K562 (cell line): ENCODE results near the gene PCED1B. TPM values are rescaled to one million over a fixed set of nuclear protein-coding genes. Genes with fewer than 3 reads are reported as not detected.
A peak's percentile ranks its signal among the peaks of the same experiment; 100 is the strongest.

Experiments
- ATAC-seq: fragments of 200-7000 bp; cut with Tn5 transposase; 3 replicates; pipeline ENCODE4 v1.9.1; 2020; ENCODE audit warnings: moderate library complexity
- BruUV-seq: library from RNA; stranded (reverse); fragments of 400-500 nt; replicated peaks from 2 replicates; lab custom pipeline; 2021; lab: Mats Ljungman, UMichigan
- CTCF ChIA-PET: fragments of 300-600 bp; formaldehyde crosslinking; extraction: SDS; loops from one replicate; lab custom pipeline; 2021; ENCODE audit warnings: low intra/inter-chr PET ratio; lab: Yijun Ruan, JAX
- POLR2A ChIA-PET: fragments of 300-600, 350-650 bp; sonication (Branson Sonifier 250); formaldehyde crosslinking; extraction: SDS; loops from one replicate; lab custom pipeline; 2021; ENCODE audit warnings: antibody characterized with exemption, inconsistent platforms; lab: Yijun Ruan, JAX
- DNase-seq, 4 experiments: peaks; one replicate each; pipeline versions ENCODE4 v3.0.0 to v3.0.0-alpha.2; 2011 to 2018; ENCODE audit warnings: low spot score in 3 of 4, mixed read lengths in 3 of 4; ENCODE audit errors: extremely low read depth in 1 of 4
- FAIRE-seq: peaks from 2 replicates; lab custom pipeline; 2011; peaks lifted over from hg19 to GRCh38; lab: Jason Lieb, UNC
- H2AFZ ChIP-seq: 2 replicates; pipeline ENCODE4 v1.6.0; 2011; ENCODE audit warnings: low read depth, low read length, control low read depth, inconsistent platforms
- H3K27ac ChIP-seq: fragments of 200-600 bp; 3 replicates; pipeline ENCODE4 v1.8.0; 2011; ENCODE audit warnings: low read depth, mild to moderate bottlenecking, control low read depth, inconsistent platforms, low read length, moderate library complexity, mixed read lengths; ENCODE audit errors: extremely low read depth
- H3K27me3 ChIP-seq, 2 experiments: fragments of 300-600 bp in 1 of 2; 2 replicates in 1 of 2; 3 replicates in 1 of 2; pipeline versions ENCODE4 v1.6.0 to v1.8.0; 2011; ENCODE audit warnings: inconsistent platforms in 2 of 2, low read length in 2 of 2, mild to moderate bottlenecking in 1 of 2, mixed read lengths in 1 of 2, moderate library complexity in 1 of 2; ENCODE audit not compliant: control insufficient read depth in 2 of 2, insufficient read depth in 2 of 2
- H3K36me3 ChIP-seq: fragments of 300-600 bp; 3 replicates; pipeline ENCODE4 v1.8.0; 2011; ENCODE audit warnings: mild to moderate bottlenecking, low read length, inconsistent platforms; ENCODE audit not compliant: control insufficient read depth, insufficient read depth
- H3K4me1 ChIP-seq, 2 experiments: fragments of 200-600 bp in 1 of 2; replicated peaks in 1 of 2; 2 replicates in 1 of 2; 3 replicates in 1 of 2; pipeline versions ENCODE4 v1.5.1 to v1.8.0; 2011; ENCODE audit warnings: inconsistent platforms in 2 of 2, low read length in 2 of 2, mild to moderate bottlenecking in 1 of 2, mixed read lengths in 1 of 2, moderate library complexity in 1 of 2; ENCODE audit not compliant: control insufficient read depth in 2 of 2, insufficient read depth in 2 of 2
- H3K4me2 ChIP-seq: 2 replicates; pipeline ENCODE4 v1.6.1; 2011; ENCODE audit warnings: low read length, control low read depth, inconsistent platforms, mixed read lengths; ENCODE audit not compliant: insufficient read depth
- H3K4me3 ChIP-seq: fragments of 200-600 bp; sonication (generic), shearing (Covaris generic); 2 replicates; pipeline ENCODE4 v1.5.1; 2016; ENCODE audit warnings: control low read depth, inconsistent platforms
- H3K79me2 ChIP-seq: fragments of 200-600 bp; 3 replicates; pipeline ENCODE4 v1.8.0; 2011; ENCODE audit warnings: low read length, inconsistent platforms; ENCODE audit not compliant: control insufficient read depth, insufficient read depth
- H3K9ac ChIP-seq, 2 experiments: 2 replicates each; pipeline versions ENCODE4 v1.6.0 to v1.6.1; 2011; ENCODE audit warnings: low read depth in 2 of 2, low read length in 2 of 2, control low read depth in 1 of 2, inconsistent platforms in 1 of 2, mild to moderate bottlenecking in 1 of 2, mixed read lengths in 1 of 2; ENCODE audit not compliant: insufficient read depth in 1 of 2
- H3K9me1 ChIP-seq: one replicate; pipeline ENCODE4 v1.6.0; 2011; ENCODE audit warnings: inconsistent platforms, mild to moderate bottlenecking, low read length, moderate library complexity; ENCODE audit not compliant: control insufficient read depth, insufficient read depth
- H3K9me3 ChIP-seq: replicated peaks from 2 replicates; pipeline ENCODE4 v1.5.1; 2011; ENCODE audit warnings: low read depth, low read length, inconsistent platforms; ENCODE audit not compliant: control insufficient read depth, insufficient read depth
- H4K20me1 ChIP-seq: replicated peaks from 2 replicates; pipeline ENCODE4 v1.6.1; 2011; ENCODE audit warnings: low read length, inconsistent platforms, mixed read lengths; ENCODE audit not compliant: control insufficient read depth, insufficient read depth
- CBX1 ChIP-seq: sonication (generic); IDR thresholded peaks from 2 replicates; pipeline ENCODE4 v1.6.1; 2016; ENCODE audit warnings: antibody characterized with exemption, low read depth, mild to moderate bottlenecking
- CHCHD3 ChIP-seq: fragments of 250-450 bp; sonication (Bioruptor Pico); IDR thresholded peaks from 2 replicates; pipeline ENCODE4 v2.1.2; 2022; ENCODE audit warnings: mild to moderate bottlenecking
- DPF2 ChIP-seq: fragments of 450-650 bp; IDR thresholded peaks from 2 replicates; pipeline ENCODE4 v1.6.1; 2016
- FOXK1 ChIP-seq: sonication (generic); formaldehyde crosslinking; IDR thresholded peaks from 2 replicates; pipeline ENCODE4 v1.8.0; 2022; ENCODE audit warnings: missing genetic modification reagents, mild to moderate bottlenecking, borderline replicate concordance
- FOXM1 ChIP-seq, 2 experiments: fragments of 450-650 bp in 1 of 2; sonication (generic) in 1 of 2; formaldehyde crosslinking in 1 of 2; IDR thresholded peaks; 2 replicates each; pipeline versions ENCODE4 v1.6.1 to v1.9.0; 2017 to 2022; ENCODE audit warnings: low read depth in 2 of 2, mild to moderate bottlenecking in 2 of 2, missing genetic modification reagents in 1 of 2, moderate library complexity in 1 of 2
- KDM2B ChIP-seq: fragments of 250-450 bp; sonication (Bioruptor Pico); IDR thresholded peaks from 2 replicates; pipeline ENCODE4 v1.8.0; 2021; ENCODE audit warnings: mild to moderate bottlenecking, moderate library complexity
- PHTF2 ChIP-seq: fragments of 250-450 bp; sonication (Bioruptor Pico); IDR thresholded peaks from 2 replicates; pipeline ENCODE4 v1.5.0; 2021; ENCODE audit warnings: mild to moderate bottlenecking
- STAT5B ChIP-seq: fragments of 250-450 bp; sonication (Bioruptor Pico); IDR thresholded peaks from 2 replicates; pipeline ENCODE4 v1.8.0; 2021; ENCODE audit warnings: mild to moderate bottlenecking, inconsistent platforms
- TCF7 ChIP-seq: sonication (generic); IDR thresholded peaks from 2 replicates; pipeline ENCODE4 v1.6.1; 2016; ENCODE audit warnings: antibody characterized with exemption, borderline replicate concordance
- ZNF175 ChIP-seq: fragments of 200-800 bp; sonication (Bioruptor generic); IDR thresholded peaks from 2 replicates; pipeline ENCODE4 v1.6.1; 2016; ENCODE audit warnings: low read depth, mild to moderate bottlenecking, missing genetic modification characterization, missing compliant biosample characterization
- ZNF23 ChIP-seq: fragments of 250-450 bp; sonication (Bioruptor Pico); IDR thresholded peaks from 2 replicates; pipeline ENCODE4 v1.4.0; 2020; ENCODE audit warnings: mild to moderate bottlenecking
- ZNF551 ChIP-seq: fragments of 250-450 bp; sonication (Bioruptor Pico); IDR thresholded peaks from 2 replicates; pipeline ENCODE4 v1.5.0; 2021; ENCODE audit warnings: mild to moderate bottlenecking, moderate library complexity
- WGBS: fragments of 100-300 bp; shearing (Covaris generic); methylation state at CpG from one replicate; pipeline ENCODE4 v1.1.6; 2016; ENCODE audit warnings: low coverage, mixed read lengths; ENCODE audit not compliant: insufficient coverage; ENCODE audit errors: missing lambda C conversion rate; 5-methylcytosine and 5-hydroxymethylcytosine counted together
- in situ Hi-C: fragments of 300-500 bp; cut with MboI; formaldehyde crosslinking; loops from 4 replicates; pipeline ENCODE4 v1.15.0; 2018; ENCODE audit warnings: inconsistent platforms, mixed read lengths
- intact Hi-C: fragments of 100-400 bp; cut with micrococcal nuclease; formaldehyde crosslinking; loops from 2 replicates; pipeline ENCODE4 v1.14.2; 2022
- polyA plus RNA-seq, 8 experiments: library from polyadenylated mRNA; depleted of rRNA in 4 of 8; stranded (reverse) in 5 of 8; unstranded in 3 of 8; fragments of >200 nt; fragmentation: Nextera tagmentation in 2 of 8; fragmentation: Illumina TruSeq in 1 of 8; extraction: Ambion mirVana in 2 of 8; extraction: Trizol in 1 of 8; gene quantifications; 2 replicates each; pipeline versions ENCODE4 v1.2.1 to v1.2.3, GENCODE V29; 2011 to 2014; ENCODE audit warnings: inconsistent platforms in 1 of 8, missing spikeins in 1 of 8
- total RNA-seq, 7 experiments: library from RNA; depleted of rRNA in 6 of 7; stranded (reverse); fragments of >200 nt in 6 of 7; fragmentation: Illumina TruSeq in 2 of 7; extraction: Trizol in 2 of 7; gene quantifications; 2 replicates each; pipeline versions ENCODE4 v1.2.1 to v1.2.3, GENCODE V29; 2011 to 2021; ENCODE audit warnings: low replicate concordance in 1 of 7

Gene PCED1B
- total and polyA plus RNA-seq, 9 of the 15 experiments (the other 6 are each of a cell fraction or from before 2014, with no cell fraction given): 1.2 to 9.3 (median 2.5) TPM

DNA sequence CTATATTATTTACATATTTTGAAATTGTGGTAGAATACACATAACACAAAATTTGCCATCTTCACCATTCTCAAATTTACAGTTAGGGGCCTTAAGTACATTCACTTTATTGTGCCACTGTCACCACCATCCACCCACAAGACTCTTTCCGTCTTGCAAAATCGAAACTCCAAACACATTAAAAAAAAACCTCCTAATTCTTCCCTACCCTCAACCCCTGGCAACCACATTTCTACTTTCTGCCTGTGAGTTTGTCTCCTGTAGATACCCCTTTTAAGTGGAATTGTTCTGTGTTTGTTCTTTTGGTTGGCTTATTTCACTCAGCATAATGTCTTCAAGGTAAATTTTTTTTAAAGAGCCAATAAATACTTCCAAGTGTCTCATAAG, 32.0 kb downstream of the PCED1B start:
- BruUV-seq: no TSS peak
- 49% methylated on average over 2 of the region's 2 CpGs for WGBS
- H3K9me1 ChIP-seq: no peaks in the 10 kb centered on the region
- H4K20me1 ChIP-seq: no peaks in the 10 kb centered on the region
- H3K79me2 ChIP-seq: no peaks in the 10 kb centered on the region
- H3K9me3 ChIP-seq: no peaks in the 10 kb centered on the region
- ATAC-seq (no peak), DNase-seq (no peak), FAIRE-seq (peak; percentile 26)
- POLR2A ChIA-PET: interaction anchor here (0.6 kb wide), 1 partner anchor 14 kb away, joined by 4 read pairs; no protein-coding TSS in a partner anchor
- no peak overlapping the region for H3K9ac ChIP-seq
- TF ChIP-seq FOXK1 (CRISPR knock-in tag) (no peak), ZNF175 (CRISPR knock-in tag) (no peak), ZNF551 (no peak), CBX1 (no peak), ZNF23 (CRISPR knock-in tag) (no peak), CHCHD3 (CRISPR knock-in tag) (no peak), TCF7 (no peak), DPF2 (no peak), FOXM1 (IDR thresholded peaks at IDR 0.05; ENCODE audit: low read depth) (no peak), FOXM1 (CRISPR knock-in tag; IDR thresholded peaks at IDR 0.05; ENCODE audit: low read depth) (no peak), KDM2B (no peak), PHTF2 (CRISPR knock-in tag) (no peak), STAT5B (CRISPR knock-in tag) (no peak)
- in situ Hi-C loops (no loop called here), intact Hi-C loops (no loop called here)
- CTCF ChIA-PET: no interaction called here
- no peak overlapping the region for H2AFZ ChIP-seq
- peaks cover 0 to 9% of the 10 kb centered on the region in 2 experiments; a peak in 3 of 5 replicates for H3K4me1 ChIP-seq
- H3K27me3 ChIP-seq: no peaks in the 10 kb centered on the region
- H3K4me2 ChIP-seq: no peak overlapping the region
- no peak overlapping the region for H3K27ac ChIP-seq
- H3K4me3 ChIP-seq: no peak overlapping the region
- no peaks in the 10 kb centered on the region for H3K36me3 ChIP-seq
